Measurements from ENCODE around the gene JAK2.

DNA sequence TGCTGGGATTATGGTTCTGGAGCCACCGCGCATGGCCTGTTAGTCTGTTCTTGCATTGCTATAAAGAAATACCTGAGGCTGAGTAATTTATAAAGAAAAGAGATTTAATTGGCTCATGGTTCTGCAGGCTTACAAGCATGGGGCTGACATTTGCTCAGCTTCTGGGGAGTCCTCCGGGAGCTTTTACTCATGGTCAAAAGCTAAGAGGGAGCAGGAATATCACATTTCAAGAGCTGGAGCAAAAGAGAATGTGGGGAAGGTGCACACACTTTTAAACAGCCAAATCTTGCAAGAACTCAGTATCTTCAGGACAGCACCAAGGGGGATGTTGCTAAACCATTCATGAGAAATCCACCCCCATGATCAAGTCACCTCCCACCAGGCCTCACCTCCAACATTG lies 12.1 kb downstream of the JAK2 start:
- TF ChIP-seq CTCF (conservative IDR thresholded peaks at IDR 0.05; ENCODE audit: low read depth, low read length) (no peak), EZH2 (IDR thresholded peaks at IDR 0.05; ENCODE audit: borderline replicate concordance, low read depth, low read length, poor library complexity, severe bottlenecking) (no peak)

Measured in A673 (cell line).